GM12892 (cell line): ENCODE measurements around the gene G6PC2.

Experiments used
- POLR2A ChIP-seq: IDR thresholded peaks from 2 replicates; pipeline ENCODE4 v1.6.1; 2011; ENCODE audit warnings: low read depth, low read length, control low read depth
- POLR2AphosphoS5 ChIP-seq: IDR thresholded peaks from 2 replicates; pipeline ENCODE4 v1.6.1; 2011; ENCODE audit warnings: low read depth, low read length, control low read depth
- TAF1 ChIP-seq: IDR thresholded peaks from 2 replicates; pipeline ENCODE4 v1.6.1; 2011; ENCODE audit warnings: low read depth, mild to moderate bottlenecking, control low read depth, low read length, borderline replicate concordance

GRCh38 chr2:168948621-168949212 lies 47.6 kb downstream of the G6PC2 start:
- TF ChIP-seq POLR2AphosphoS5 (no peak), TAF1 (no peak), POLR2A (no peak)
